ENCODE results near the gene FADS2.

Gene FADS2

DNA sequence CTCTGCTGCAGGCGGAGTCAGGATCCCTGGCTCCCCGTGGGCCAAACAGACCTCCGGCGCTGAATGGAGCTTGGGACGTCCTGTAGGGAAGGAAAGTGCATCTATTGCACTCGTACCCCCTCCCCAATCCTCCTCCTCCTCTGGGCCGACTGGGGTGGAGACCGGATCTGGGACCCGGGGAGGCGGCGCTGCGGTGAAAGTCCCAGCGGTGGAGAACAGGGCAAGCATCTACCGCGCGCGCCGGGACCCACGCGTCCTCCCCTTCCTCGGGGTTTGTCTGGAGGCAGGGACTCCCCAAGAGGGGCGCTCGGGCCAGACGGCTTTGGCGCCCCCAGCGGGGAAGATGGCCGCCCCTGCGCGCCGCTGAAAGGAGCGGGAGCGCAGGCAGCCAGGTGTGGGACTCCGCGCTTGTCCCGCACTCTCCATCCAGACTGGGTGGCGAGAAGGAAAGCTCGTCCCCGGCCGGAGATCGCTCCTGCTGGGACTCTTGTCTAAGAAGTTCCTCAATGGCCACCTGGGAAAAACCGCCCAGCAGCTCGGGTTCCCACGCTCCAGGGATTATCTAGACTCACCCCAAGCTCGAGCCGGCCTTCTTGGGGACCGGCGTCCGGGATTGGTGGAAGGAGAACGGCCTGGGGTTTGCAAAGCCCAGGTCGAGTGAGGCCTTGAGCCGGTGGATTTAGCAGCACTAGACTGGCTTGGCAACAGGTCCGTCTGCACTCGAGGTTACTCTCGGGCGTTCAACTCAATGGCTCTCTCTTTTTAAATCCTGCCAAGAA lies 718 bp downstream of the FADS2 start:
- DNase-seq = no peak

DNA sequence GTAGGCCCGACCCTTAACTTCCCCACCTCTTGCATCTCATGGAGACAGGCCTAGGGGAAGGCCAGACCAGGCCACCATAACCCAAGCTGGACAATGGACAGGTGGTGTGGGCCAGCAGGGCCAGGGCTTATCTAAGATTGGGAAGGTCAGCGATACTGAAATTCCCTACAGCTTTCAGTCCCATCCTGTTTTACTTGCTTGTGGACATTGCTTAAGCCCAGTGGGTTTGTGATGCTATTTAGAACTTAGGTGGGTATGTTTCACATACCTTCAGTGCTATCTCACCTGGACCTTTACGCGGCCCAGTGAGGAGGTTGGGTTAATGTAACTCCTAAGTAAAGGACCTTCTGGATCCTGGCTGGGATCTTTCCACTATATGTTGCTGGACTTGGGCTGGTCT lies 1.7 kb downstream of the FADS2 start:
- DNase-seq = no peak

DNA sequence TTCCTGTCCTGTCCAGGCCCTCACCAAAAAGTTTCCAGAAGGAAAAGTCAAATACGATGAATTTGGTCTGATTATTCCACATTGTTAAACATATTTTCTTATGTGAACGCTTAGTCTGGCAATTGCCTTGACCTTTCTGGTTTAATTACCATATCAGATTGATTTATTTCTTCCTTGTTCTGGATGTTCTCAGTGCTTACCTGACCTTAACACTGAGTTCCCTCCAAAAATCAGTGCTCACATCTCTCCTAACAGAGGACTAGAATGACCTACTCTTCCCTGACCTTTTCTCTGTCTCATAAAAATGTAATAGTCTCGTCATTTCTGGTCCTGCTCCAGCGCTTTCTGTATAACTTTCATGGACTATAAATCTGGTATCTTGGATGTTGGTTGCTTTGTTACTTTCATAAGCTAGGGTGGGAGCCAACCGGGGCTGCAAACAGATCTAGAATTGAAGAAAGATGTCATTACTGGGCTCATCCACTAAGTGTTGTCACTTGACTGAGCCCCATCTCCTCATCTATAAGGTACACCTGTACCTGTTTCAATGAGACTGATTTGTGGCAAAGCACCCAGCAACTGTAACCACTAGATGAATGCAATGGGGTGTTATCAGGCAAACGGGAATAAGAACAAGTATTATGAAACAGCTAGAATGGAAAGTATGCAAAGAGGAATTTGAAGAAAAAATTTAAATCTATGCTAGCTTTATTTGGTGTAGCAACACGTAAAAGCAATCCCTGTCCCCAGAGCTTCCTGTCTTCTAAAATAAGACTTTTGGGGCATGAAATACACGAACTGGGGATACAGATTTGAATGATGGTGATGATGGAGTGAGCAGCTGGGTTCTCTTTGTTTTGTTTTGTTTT lies 2.4 kb downstream of the FADS2 start:
- no peak for DNase-seq

DNA sequence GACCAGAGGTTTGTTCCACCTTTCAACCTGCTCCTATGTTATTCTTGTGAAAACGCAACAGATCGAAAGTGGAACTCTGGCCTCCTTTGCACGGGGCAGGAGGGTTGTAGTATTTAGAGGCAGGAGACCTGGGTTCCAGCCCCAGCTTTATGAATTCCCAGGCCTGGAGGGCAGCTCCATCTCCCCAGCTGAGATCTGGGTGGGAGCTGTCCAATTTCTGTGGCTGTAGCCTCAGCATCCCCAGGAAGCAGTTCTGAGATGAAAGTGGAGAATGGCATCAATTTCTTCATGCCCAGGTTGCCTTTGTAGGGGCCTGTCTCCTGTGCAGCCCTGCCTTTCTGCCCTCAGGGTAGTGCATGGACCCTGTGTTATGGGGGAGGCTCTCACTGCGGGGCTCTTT lies 4.1 kb downstream of the FADS2 start:
- no peak for DNase-seq

DNA sequence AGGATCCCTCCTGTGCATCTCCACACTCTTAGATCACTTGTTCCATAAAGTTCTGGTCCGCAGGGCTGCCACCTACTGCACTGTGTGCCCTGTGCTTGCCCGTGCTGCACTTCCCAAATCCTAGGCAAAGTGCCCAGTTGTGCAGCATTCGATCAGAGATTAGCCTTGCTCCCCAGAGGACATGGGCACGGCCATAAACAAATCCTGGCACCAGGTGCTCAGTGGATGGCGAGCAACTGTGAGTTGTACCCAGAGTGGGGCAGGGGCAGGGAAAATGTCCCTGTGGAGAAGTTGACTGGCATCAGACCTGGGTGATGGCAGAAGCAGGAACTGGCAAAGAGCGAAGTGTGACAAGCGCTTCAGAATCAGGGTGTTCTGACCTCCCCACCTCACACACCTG lies 4.7 kb downstream of the FADS2 start:
- no peak for DNase-seq

- no peak for DNase-seq
Observed at GRCh38 chr11:61833471-61833870, 5.4 kb downstream of the FADS2 start.

- no peak for DNase-seq
Observed at GRCh38 chr11:61833926-61834277, 5.8 kb downstream of the FADS2 start.

DNA sequence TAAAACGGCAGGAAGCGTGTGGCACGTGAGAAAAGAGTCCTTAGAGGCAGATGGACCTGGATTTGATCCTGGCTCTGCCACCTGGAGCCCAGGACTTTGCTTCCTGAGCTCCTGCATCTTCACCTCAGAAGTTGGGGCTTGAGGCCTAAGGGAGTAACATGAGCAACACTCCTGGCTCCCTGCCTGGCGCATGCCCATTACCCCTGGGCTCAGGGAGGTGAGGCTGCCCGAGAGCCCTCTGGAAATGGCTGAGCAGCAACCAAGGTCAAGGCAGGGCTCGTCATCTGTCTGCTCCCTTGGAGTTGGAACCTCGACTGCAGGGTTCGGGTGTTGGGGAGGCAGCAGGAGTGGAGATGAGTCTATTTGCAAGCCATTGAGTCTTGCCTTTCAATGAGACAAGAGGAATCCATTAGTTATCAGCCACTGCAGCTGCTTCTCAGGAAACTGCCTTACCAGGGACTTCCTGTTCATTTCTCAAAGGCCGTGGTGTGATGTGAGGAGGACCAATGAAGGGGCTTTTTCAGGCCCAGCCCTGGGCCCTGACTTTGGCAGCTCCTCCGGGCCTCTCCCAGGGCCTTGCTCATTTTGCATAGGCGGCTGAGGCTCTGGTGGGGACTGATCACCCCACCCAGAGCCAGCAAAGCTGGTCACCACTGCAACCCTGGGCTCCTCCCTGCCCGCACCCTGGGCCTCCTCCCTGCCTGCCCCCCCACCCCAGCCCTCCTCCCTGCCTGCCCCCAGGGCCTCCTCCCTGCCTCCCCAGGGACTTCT lies 6.4 kb downstream of the FADS2 start:
- no peak for DNase-seq

DNA sequence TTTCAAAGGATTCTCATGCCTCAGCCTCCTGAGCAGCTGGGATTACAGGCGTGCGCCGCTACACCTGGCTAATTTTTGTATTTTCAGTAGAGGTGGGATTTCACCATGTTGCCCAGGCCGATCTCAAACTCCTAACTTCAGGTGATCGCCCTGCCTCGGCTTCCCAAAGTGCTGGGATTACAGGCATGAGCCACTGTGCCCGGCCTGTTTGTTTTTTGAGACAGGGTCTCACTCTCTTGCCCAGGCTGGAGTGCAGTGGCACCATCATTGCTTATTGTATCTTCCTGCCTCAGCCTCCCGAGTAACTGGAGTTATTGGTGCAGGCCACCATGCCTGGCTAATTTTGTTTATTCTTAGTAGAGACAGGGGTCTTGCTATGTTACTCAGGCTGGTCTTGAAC lies 8.1 kb downstream of the FADS2 start:
- no peak for DNase-seq

DNA sequence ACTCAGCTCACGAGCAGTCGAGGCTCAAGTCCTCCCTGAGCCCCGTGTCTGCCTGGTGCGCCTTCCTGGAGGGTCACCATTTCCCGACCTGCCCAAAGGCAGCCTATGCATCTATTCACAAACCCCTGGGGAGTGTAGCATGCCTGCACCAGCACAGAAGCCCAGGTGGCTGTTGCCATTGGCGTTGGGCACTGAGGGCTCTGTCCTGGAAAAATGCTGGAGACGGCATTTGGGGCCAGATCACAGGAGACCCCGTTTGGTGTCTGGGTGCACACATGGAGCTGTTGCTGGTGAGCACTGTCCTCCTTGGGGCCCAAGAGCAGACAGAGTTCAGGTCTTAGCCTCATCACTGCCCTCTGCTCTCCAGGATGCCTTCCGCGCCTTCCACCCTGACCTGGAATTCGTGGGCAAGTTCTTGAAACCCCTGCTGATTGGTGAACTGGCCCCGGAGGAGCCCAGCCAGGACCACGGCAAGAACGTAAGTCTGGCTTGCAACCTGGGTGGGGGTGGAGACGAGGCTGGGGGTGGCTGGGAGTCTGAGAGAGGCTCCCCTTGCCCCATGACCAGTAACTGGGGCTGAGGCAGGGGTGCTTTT lies 9.4 kb downstream of the FADS2 start:
- DNase-seq = no peak

DNA sequence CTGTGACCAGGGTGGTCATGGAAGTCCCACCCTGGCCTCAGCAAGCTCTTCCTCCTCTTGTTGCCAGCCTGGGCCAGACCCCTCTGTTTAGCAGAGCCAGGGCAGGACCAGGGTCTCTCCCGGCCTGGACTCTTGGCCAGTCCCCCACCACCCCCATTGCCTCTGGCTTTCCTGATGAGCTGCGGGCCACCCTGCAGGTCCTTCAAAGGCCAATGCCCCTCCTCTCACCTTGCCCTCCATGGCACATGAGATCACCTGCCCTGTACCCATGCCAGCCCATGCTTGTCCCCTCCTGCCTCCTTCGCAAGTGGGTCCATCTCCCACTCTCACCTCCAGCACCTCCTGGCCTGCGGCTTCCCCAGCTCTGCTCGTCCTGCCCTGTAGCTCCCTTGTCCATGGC lies 10.4 kb downstream of the FADS2 start:
- no peak for DNase-seq

GRCh38 chr11:61838921-61839320 lies 10.8 kb downstream of the FADS2 start:
- DNase-seq = no peak

DNA sequence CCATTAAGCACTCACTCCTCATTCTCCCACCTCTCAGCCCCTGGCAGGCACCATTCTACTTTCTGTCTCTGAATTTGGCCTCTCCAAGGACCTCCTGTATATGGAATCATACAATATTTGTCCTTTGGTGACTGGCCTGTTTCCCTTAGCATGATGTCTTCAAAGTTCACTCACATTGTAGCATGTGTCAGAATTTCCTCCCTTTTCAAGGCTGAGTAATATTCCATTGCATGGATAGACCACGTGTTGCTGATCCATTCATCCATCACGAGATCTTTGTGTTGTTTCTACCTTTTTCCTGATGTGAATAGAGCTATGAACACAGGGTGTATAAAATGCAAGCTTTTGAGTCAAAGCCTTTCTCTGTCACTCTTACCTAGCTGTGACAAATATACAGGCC lies 11.6 kb downstream of the FADS2 start:
- DNase-seq = no peak

DNA sequence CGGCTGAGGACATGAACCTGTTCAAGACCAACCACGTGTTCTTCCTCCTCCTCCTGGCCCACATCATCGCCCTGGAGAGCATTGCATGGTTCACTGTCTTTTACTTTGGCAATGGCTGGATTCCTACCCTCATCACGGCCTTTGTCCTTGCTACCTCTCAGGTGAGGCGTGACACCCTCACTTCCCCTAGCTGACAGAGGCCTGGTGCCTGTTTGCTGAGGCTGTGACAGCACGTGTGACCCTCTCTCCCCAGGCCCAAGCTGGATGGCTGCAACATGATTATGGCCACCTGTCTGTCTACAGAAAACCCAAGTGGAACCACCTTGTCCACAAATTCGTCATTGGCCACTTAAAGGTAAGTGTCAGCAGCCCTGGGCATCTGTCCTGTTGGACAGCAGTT lies 12.3 kb downstream of the FADS2 start:
- DNase-seq = no peak

- no peak for DNase-seq
Observed at GRCh38 chr11:61841636-61842527, 13.8 kb downstream of the FADS2 start.

DNA sequence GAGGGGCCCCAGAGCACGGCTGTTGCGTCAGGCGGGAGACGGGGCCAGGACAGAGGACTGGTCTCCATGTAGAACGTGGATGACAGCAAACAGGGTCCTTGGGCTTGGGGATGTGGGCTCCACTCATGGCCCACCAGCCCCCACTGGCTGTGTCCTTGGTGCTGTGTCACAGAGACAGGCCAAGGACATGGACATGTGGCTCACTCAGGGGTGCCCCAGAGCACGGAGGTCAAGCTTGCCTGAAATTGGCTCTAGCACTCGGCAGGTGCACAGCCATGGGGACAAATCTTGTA lies 14.4 kb downstream of the FADS2 start:
- no peak for DNase-seq

- DNase-seq = no peak
Observed at GRCh38 chr11:61844909-61845565, 16.9 kb downstream of the FADS2 start.

DNA sequence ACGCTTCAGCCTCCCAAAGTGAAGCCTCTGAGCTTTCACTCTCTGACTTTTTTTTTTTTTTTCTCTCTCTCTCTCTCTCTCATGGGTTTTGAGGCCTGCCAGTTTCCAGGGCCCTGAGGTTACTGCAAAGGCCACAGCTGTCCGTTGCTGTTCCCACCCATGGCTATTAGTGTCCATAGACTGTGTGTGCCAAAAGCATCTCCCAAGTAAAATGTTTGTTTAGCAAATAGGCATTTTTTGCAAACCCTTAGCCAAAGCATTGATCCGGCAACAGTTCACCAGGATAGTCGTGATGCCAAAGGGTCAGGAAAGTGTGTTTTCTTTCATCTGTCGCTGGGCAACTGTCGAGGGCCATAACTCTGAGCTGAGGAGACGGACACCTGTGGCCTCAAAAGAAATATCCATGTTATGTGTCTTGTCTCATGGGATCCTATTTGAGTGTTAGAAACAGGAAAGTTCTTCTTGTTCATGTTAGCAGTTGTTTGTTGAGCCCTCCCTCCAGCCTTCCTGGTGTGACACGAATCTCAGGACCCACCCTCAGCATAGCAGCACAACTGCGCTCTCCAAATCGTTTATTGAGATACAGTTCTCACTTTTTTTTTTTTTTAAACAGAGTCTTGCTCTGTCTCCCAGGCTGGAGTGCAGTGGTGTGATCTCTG lies 18.4 kb downstream of the FADS2 start:
- DNase-seq = no peak

DNA sequence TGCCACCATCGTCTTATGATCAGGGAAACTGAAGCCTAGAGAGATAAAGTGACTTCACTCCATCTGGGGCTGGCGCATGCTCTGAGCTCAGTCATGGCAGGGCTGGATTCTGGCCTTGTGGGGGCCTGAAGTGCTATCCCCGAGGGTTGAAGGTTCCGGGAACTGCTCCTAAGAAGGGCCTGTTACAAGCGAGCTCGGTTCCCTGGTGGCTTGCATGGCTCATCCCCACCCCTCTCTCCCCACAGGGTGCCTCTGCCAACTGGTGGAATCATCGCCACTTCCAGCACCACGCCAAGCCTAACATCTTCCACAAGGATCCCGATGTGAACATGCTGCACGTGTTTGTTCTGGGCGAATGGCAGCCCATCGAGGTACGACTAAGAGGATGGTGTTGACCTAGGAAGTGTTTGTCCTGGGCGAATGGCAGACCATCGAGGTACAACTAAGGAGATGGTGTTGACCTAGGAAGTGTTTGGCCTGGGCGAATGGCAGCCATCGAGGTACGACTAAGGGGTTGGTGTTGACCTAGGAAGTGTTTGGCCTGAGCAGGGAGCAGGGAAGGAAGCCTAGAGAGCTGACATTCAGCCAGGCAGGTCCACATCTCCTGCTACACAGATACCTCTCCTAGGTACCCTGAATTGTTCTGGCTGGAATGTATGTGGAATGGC lies 19.9 kb downstream of the FADS2 start:
- no peak for DNase-seq

DNA sequence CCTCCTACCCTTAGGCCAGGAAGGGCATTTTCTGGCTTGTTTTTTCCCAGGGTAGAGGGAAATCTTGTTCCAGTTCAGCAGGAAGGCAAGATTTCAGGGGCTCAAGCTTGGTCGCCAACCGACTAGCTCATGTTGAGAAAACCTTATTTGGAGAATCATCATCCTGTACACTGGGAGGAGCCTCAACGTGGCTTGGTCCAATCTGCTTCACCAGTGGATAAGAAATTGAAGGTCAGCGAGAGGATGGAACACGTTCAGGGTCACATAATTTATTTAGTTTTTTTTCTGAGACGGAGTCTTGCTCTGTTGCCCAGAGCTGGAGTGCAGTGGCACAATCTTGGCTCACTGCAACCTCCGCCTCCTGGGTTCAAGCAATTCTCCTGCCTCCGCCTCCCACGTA lies 20.5 kb downstream of the FADS2 start:
- no peak for DNase-seq

GRCh38 chr11:61850687-61851086 lies 22.6 kb downstream of the FADS2 start:
- DNase-seq = no peak

Data from activated CD4-positive, CD25-positive, alpha-beta regulatory T cell (primary cell).